Transverse colon (tissue), 4 donors: ENCODE data around the gene RERE. TPM values are rescaled to one million over a fixed set of nuclear protein-coding genes. Genes with fewer than 3 reads are reported as not detected.

ENCODE experiments used
- DNase-seq: peaks from one replicate; pipeline ENCODE4 v3.0.0-alpha.2; 2019
- H3K27ac ChIP-seq, 4 donors: fragments of 200-600 bp; sonication (generic); 2 replicates each; pipeline ENCODE4 v1.5.1; 2016 to 2018; ENCODE audit warnings: inconsistent platforms in 4 of 4
- H3K27me3 ChIP-seq: fragments of 200-600 bp; sonication (generic); 2 replicates; pipeline ENCODE4 v1.5.1; 2017; ENCODE audit warnings: inconsistent platforms
- H3K36me3 ChIP-seq, 4 donors: fragments of 200-600 bp; sonication (generic); 2 replicates each; pipeline ENCODE4 v1.5.1; 2017 to 2019; ENCODE audit warnings: inconsistent platforms in 4 of 4
- H3K4me1 ChIP-seq, 4 donors: fragments of 200-600 bp; sonication (generic); 2 replicates each; pipeline ENCODE4 v1.5.1; 2017 to 2020; ENCODE audit warnings: inconsistent platforms in 4 of 4
- H3K4me3 ChIP-seq, 4 donors: fragments of 200-600 bp; sonication (generic); 1 replicate in 1 of 4; 2 replicates in 3 of 4; pipeline versions ENCODE4 v1.5.1 to v1.6.1; 2017 to 2019; ENCODE audit warnings: inconsistent platforms in 4 of 4
- H3K9me3 ChIP-seq, 2 donors: fragments of 200-600 bp; sonication (generic); 2 replicates each; pipeline ENCODE4 v1.5.1; 2017 to 2019; ENCODE audit warnings: inconsistent platforms in 2 of 2
- EP300 ChIP-seq: sonication (generic); formaldehyde crosslinking; IDR thresholded peaks from one replicate; pipeline ENCODE4 v1.6.1; 2017; ENCODE audit warnings: antibody characterized with exemption, low read depth
- POLR2A ChIP-seq: fragments of 450-650 bp; IDR thresholded peaks from one replicate; pipeline ENCODE4 v1.6.1; 2016; ENCODE audit warnings: antibody characterized with exemption, mild to moderate bottlenecking, moderate library complexity
- POLR2AphosphoS5 ChIP-seq, 3 donors: sonication (generic); formaldehyde crosslinking; IDR thresholded peaks; one replicate each; pipeline ENCODE4 v1.6.1; 2016; ENCODE audit warnings: antibody characterized with exemption in 3 of 3
- WGBS, 2 donors: methylation state at CpG; one replicate each; pipeline ENCODE4 v1.1.5; 2018; ENCODE audit warnings: low coverage in 1 of 2; 5-methylcytosine and 5-hydroxymethylcytosine counted together
- in situ Hi-C, 4 donors: fragments of 200-750 bp; cut with MboI; loops; one replicate each; pipeline versions ENCODE4 v1.15.0 to v1.15.1; 2017; ENCODE audit warnings: low sequenced_read_pairs in 3 of 4, low pct_ligation_motif_present in 1 of 4, low pct_unique_long_range_greater_than_20kb in 1 of 4
- intact Hi-C: fragments of 100-400 bp; cut with DNase I; formaldehyde crosslinking; loops from one replicate; pipeline ENCODE4 v1.15.1; 2023; ENCODE audit warnings: low total_unique reads
- total RNA-seq, 4 donors: library from RNA; depleted of rRNA; stranded (reverse); fragments of >200 nt; gene quantifications; one replicate each; pipeline ENCODE4 v1.1.0, GENCODE V29; 2016
- TF ChIP-seq, protein P1 (sequence below), 5 experiments: fragments of 200-600 bp in 3 of 5; fragments of 450-650 bp in 2 of 5; sonication (generic) in 3 of 5; IDR thresholded peaks; 1 replicate in 2 of 5; 2 replicates in 3 of 5; pipeline ENCODE4 v1.5.1; 2016 to 2017; ENCODE audit warnings: antibody characterized with exemption in 5 of 5, inconsistent platforms in 3 of 5, mild to moderate bottlenecking in 2 of 5, moderate library complexity in 1 of 5

RERE gene
- total RNA-seq, 4 donors from 2014 or later: 80.3 to 657 (median 105) TPM

DNA sequence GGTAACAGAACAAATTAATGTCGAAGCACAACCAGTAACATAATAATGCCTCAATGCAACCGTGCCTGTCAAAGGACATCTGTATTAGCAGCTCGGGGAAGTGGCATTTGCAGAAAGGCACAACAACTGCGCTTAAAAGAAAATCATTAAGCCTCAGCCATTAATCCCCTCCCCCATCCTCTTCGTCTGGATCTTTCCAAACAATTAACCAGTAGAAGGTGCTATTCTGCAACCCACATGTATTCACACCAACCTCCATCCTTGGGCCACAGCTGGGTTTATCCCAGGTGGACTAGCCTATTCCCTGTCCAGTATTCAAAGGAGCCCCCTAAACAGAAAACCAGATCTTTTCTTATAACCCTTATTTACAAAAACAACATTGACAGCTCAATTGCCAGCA, 2.6 kb downstream of the RERE start:
- intact Hi-C loops: no loop called here
- no peak for TF ChIP-seq POLR2AphosphoS5 (IDR thresholded peaks at IDR 0.05)
- TF ChIP-seq, protein P1, sequence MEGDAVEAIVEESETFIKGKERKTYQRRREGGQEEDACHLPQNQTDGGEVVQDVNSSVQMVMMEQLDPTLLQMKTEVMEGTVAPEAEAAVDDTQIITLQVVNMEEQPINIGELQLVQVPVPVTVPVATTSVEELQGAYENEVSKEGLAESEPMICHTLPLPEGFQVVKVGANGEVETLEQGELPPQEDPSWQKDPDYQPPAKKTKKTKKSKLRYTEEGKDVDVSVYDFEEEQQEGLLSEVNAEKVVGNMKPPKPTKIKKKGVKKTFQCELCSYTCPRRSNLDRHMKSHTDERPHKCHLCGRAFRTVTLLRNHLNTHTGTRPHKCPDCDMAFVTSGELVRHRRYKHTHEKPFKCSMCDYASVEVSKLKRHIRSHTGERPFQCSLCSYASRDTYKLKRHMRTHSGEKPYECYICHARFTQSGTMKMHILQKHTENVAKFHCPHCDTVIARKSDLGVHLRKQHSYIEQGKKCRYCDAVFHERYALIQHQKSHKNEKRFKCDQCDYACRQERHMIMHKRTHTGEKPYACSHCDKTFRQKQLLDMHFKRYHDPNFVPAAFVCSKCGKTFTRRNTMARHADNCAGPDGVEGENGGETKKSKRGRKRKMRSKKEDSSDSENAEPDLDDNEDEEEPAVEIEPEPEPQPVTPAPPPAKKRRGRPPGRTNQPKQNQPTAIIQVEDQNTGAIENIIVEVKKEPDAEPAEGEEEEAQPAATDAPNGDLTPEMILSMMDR (IDR thresholded peaks at IDR 0.05): peak in 1 of 5 experiments; percentile 2
- TF ChIP-seq POLR2A: no peak
- H3K27me3 ChIP-seq: no peaks in the 10 kb centered on the region
- H3K27ac ChIP-seq: peak overlapping the region; percentile 96 to 97 (median 97)
- no peak for DNase-seq
- H3K4me1 ChIP-seq: peaks cover 0 to 42% (median 27%) of the 10 kb centered on the region in 4 donors
- in situ Hi-C loops: no loop called here
- no peaks in the 10 kb centered on the region for H3K36me3 ChIP-seq
- WGBS, 2 donors: 56 to 59% methylated on average over 3 to 5 of the region's 5 CpGs
- no peaks in the 10 kb centered on the region for H3K9me3 ChIP-seq
- H3K4me3 ChIP-seq: peak overlapping the region in 1 of 4 donors; percentile 62

DNA sequence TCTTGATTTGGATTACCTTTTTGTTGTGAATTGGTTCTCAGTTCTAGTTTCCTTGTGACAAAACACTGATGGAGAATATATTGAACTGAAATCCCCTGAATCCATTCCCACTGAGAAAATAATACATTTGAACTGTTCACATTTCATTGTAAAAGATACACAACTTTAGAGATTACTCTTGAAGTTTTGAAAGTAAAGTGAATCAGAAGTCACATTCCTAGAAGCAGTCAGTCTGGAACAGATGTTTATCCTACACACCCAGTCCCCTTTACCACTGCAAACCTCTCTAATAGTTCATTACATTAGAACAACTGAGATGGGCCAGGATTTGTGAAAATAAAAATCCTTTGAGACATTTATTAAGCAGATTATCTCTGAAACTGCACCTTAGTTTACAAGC, 3.4 kb downstream of the RERE start:
- no peak for DNase-seq
- TF ChIP-seq, protein P1 (IDR thresholded peaks at IDR 0.05): no peak
- TF ChIP-seq POLR2A: no peak
- in situ Hi-C loops: no loop called here
- Histone ChIP-seq H3K4me1 (peaks cover 0 to 42% (median 27%) of the 10 kb centered on the region in 4 donors), H3K27me3 (no peaks in the 10 kb centered on the region), H3K36me3 (no peaks in the 10 kb centered on the region), H3K9me3 (no peaks in the 10 kb centered on the region), H3K4me3 (no peak overlapping the region), H3K27ac (peak overlapping the region; percentile 15 to 97 (median 96))
- intact Hi-C loops: no loop called here

DNA sequence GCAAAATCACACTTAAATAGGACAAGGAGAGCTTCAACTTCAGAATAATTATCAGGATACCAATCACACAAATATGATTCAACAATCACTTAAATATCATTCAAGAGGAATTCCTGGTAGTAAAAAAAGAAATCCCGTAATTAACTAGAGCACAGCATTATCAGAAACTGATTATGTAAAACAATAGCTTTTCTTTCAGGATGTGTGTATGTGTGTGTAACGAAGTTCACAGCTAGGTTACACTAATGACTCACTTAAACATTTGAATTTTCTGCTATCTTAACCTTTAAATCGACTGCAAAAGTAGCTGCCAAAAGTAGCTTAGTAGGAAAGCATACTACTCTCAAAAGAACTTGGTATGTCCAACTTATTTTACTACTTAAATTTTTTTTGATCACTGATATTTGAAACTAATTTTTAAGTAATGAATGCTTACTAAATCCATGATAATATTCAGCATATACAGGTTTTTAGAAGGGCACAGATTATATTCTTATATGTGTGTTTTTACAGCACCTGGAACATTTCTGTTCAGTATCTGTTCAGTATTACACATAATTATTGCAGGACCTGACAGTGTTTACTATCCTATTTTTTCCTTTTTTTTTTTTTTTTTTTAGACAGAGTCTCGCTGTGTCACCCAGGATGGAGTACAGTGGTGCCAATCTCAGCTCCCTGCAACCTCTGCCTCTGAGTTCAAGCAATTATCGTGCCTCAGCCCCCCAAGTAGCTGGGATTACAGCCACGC, 4.2 kb downstream of the RERE start:
- Histone ChIP-seq H3K4me1 (peaks cover 0 to 37% (median 25%) of the 10 kb centered on the region in 4 donors), H3K27me3 (no peaks in the 10 kb centered on the region), H3K9me3 (no peaks in the 10 kb centered on the region), H3K36me3 (no peaks in the 10 kb centered on the region), H3K4me3 (no peak overlapping the region), H3K27ac (peak overlapping the region; percentile 15 to 97 (median 96))
- intact Hi-C loops (no loop called here), in situ Hi-C loops (no loop called here)
- TF ChIP-seq POLR2AphosphoS5 (IDR thresholded peaks at IDR 0.05) (peak in 1 of 3 donors; percentile 28), EP300 (no peak), POLR2A (no peak)
- TF ChIP-seq, protein P1 (IDR thresholded peaks at IDR 0.05): no peak
- no peak for DNase-seq
- 47 to 58% methylated on average over 6 of the region's 6 CpGs for WGBS, 2 donors

DNA sequence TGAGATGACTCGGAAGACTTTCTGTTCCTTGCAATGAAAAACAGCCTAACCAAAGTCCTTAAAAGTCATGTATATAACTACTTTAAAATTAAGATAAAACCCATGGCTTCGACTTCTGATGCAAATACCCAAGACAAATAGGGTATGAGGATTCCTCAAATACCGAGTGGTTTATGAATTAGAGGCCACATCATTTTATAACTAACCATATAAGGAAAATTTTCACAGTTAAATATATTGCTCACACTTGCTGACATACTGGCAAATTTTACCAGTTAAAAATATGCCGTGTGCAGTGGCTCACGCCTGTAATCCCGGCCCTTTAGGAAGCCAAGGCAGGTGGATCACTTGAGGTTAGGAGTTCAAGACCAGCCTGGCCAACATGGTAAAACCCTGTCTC, 5.4 kb downstream of the RERE start:
- WGBS, 2 donors: 76% methylated on average over 6 of the region's 6 CpGs; no CpG with 5 or more reads in 1 of the 2 donors
- no peaks in the 10 kb centered on the region for H3K27me3 ChIP-seq
- peaks cover 0 to 35% (median 25%) of the 10 kb centered on the region in 4 donors for H3K4me1 ChIP-seq
- TF ChIP-seq, protein P1 (IDR thresholded peaks at IDR 0.05): no peak
- intact Hi-C loops (no loop called here), in situ Hi-C loops (no loop called here)
- H3K36me3 ChIP-seq: no peaks in the 10 kb centered on the region
- no peak for DNase-seq
- peak overlapping the region; percentile 14 to 97 (median 96) for H3K27ac ChIP-seq
- no peak overlapping the region for H3K4me3 ChIP-seq
- no peaks in the 10 kb centered on the region for H3K9me3 ChIP-seq
